ENCODE data around the gene TOMM22. TPM values are rescaled to one million over a fixed set of nuclear protein-coding genes. Genes with fewer than 3 reads are reported as not detected.

Gene TOMM22
- total RNA-seq, 1 experiment from 2014 or later: 113 TPM

- TF ChIP-seq CTCF (IDR thresholded peaks at IDR 0.05; ENCODE audit: insufficient read depth in 1 of 2, low read depth in 1 of 2, low read length in 1 of 2, severe bottlenecking in 1 of 2, unreplicated experiment in 1 of 2): no peak
- Histone ChIP-seq H3K36me3 (ENCODE audit: control insufficient read depth, insufficient read depth, low read length) (peaks cover 3% of the 10 kb centered on the region), H3K4me1 (no peaks in the 10 kb centered on the region), H3K9me3 (no peaks in the 10 kb centered on the region), H3K27me3 (replicated peaks; ENCODE audit: control insufficient read depth, insufficient read depth, low read length) (no peaks in the 10 kb centered on the region), H3K4me3 (ENCODE audit: low read depth, low read length) (no peak overlapping the region)
- Mint-ChIP-seq H3K4me3 (ENCODE audit: unreplicated experiment) (no peak overlapping the region), H3K36me3 (ENCODE audit: insufficient read depth, unreplicated experiment) (peaks cover 73% of the 10 kb centered on the region), H3K9me3 (ENCODE audit: unreplicated experiment) (no peaks in the 10 kb centered on the region), H3K27ac (ENCODE audit: unreplicated experiment) (no peak overlapping the region), H3K4me1 (ENCODE audit: low read depth, unreplicated experiment) (no peaks in the 10 kb centered on the region), H3K27me3 (ENCODE audit: insufficient read depth, unreplicated experiment) (no peaks in the 10 kb centered on the region)
- DNase-seq: no peak
- intact Hi-C loops (cut with micrococcal nuclease; ENCODE audit: unreplicated experiment): no loop called here
- BruUV-seq (replicated peaks): no TSS peak
- POLR2A ChIA-PET: no interaction called here
- CTCF ChIA-PET: interaction anchor here (0.8 to 2.1 kb wide), 5 partner anchors 9 to 34 kb away, joined by 3 to 7 read pairs (median 4); no protein-coding TSS in a partner anchor
Observed at GRCh38 chr22:38734421-38735100, 52.8 kb downstream of the TOMM22 start.

Other genes with a start within 250 kb of the TOMM22 start
- 0.14 and 0.27 TPM in 2 replicates for gene KCNJ4, start 226.8 kb upstream of the TOMM22 start, total RNA-seq (2022)
- 13.4 and 18.2 TPM in 2 replicates for gene KDELR3, start 213.9 kb upstream of the TOMM22 start, total RNA-seq (2022)
- gene DDX17, start 175.6 kb upstream of the TOMM22 start, total RNA-seq (2022): 359 and 367 TPM in 2 replicates
- 1.1 and 1.2 TPM in 2 replicates for gene DMC1, start 111.8 kb upstream of the TOMM22 start, total RNA-seq (2022)
- gene FAM227A, start 25.6 kb upstream of the TOMM22 start, total RNA-seq (2022): 0.73 and 2.2 TPM in 2 replicates
- gene CBY1, start 25.3 kb upstream of the TOMM22 start, total RNA-seq (2022): 22.8 and 28.3 TPM in 2 replicates
- gene JOSD1, start 19.0 kb downstream of the TOMM22 start, total RNA-seq (2022): 50.3 and 55.3 TPM in 2 replicates
- 47.2 and 48.0 TPM in 2 replicates for gene GTPBP1, start 24.0 kb downstream of the TOMM22 start, total RNA-seq (2022)
- 61.9 and 67.8 TPM in 2 replicates for gene SUN2, start 74.0 kb downstream of the TOMM22 start, total RNA-seq (2022)
- 8.1 and 9.2 TPM in 2 replicates for gene DNAL4, start 112.2 kb downstream of the TOMM22 start, total RNA-seq (2022)
- 12.8 and 16.4 TPM in 2 replicates for gene NPTXR, start 162.1 kb downstream of the TOMM22 start, total RNA-seq (2022)
- gene CBX6, start 190.3 kb downstream of the TOMM22 start, total RNA-seq (2022): 52.2 and 55.9 TPM in 2 replicates

All from Caco-2 (cell line).